Immature natural killer cell (primary cell): ENCODE results near the gene PTPRR. TPM values are rescaled to one million over a fixed set of nuclear protein-coding genes. Genes with fewer than 3 reads are reported as not detected.
A peak's percentile ranks its signal among the peaks of the same experiment; 100 is the strongest.

Source experiments
- DNase-seq, 3 donors: peaks; one replicate each; pipeline ENCODE4 v3.0.0; 2022; ENCODE audit warnings: mixed read lengths in 1 of 3
- H3K27ac Mint-ChIP-seq, 6 donors: one replicate each; pipeline ENCODE4 v1.8.0; 2020; ENCODE audit warnings: mixed read lengths in 6 of 6, mild to moderate bottlenecking in 5 of 6, inconsistent platforms in 4 of 6, moderate library complexity in 3 of 6
- H3K27me3 Mint-ChIP-seq, 3 donors: one replicate each; pipeline ENCODE4 v1.8.0; 2020 to 2021; ENCODE audit warnings: low read depth in 3 of 3, mild to moderate bottlenecking in 3 of 3, mixed read lengths in 3 of 3, moderate library complexity in 3 of 3, inconsistent platforms in 1 of 3
- H3K36me3 Mint-ChIP-seq, 3 donors: one replicate each; pipeline ENCODE4 v1.8.0; 2020; ENCODE audit warnings: mixed read lengths in 3 of 3, inconsistent platforms in 2 of 3, mild to moderate bottlenecking in 2 of 3
- H3K4me1 Mint-ChIP-seq, 2 donors: one replicate each; pipeline ENCODE4 v1.8.0; 2020; ENCODE audit warnings: inconsistent platforms in 2 of 2, mild to moderate bottlenecking in 2 of 2, mixed read lengths in 2 of 2, moderate library complexity in 1 of 2
- H3K4me3 Mint-ChIP-seq, 5 donors: one replicate each; pipeline ENCODE4 v1.8.0; 2020; ENCODE audit warnings: mild to moderate bottlenecking in 5 of 5, mixed read lengths in 5 of 5, inconsistent platforms in 3 of 5, moderate library complexity in 3 of 5
- H3K9me3 Mint-ChIP-seq, 6 donors: one replicate each; pipeline ENCODE4 v1.8.0; 2020; ENCODE audit warnings: mild to moderate bottlenecking in 6 of 6, mixed read lengths in 6 of 6, inconsistent platforms in 4 of 6, moderate library complexity in 3 of 6
- polyA plus RNA-seq, 3 donors: library from polyadenylated mRNA; unstranded; fragments of 300-500 nt; fragmentation: Illumina TruSeq; gene quantifications; one replicate each; pipeline ENCODE4 v1.2.3, GENCODE V29; 2021

PTPRR gene
- polyA plus RNA-seq, 3 donors from 2014 or later: 2.7 to 7.8 (median 3.0) TPM

- no peak for DNase-seq
- H3K27ac Mint-ChIP-seq: no peak overlapping the region
- H3K36me3 Mint-ChIP-seq: no peaks in the 10 kb centered on the region
- H3K27me3 Mint-ChIP-seq: peaks cover 4 to 6% (median 4%) of the 10 kb centered on the region in 3 donors
- no peaks in the 10 kb centered on the region for H3K9me3 Mint-ChIP-seq
- no peaks in the 10 kb centered on the region for H3K4me1 Mint-ChIP-seq
- no peak overlapping the region for H3K4me3 Mint-ChIP-seq
Observed at GRCh38 chr12:70730675-70731180, 189.8 kb downstream of the PTPRR start.

- no peak for DNase-seq
- Mint-ChIP-seq H3K27ac (no peak overlapping the region), H3K4me1 (peaks cover 17 to 22% of the 10 kb centered on the region in 2 donors), H3K36me3 (no peaks in the 10 kb centered on the region), H3K27me3 (peaks cover 0 to 3% (median 0%) of the 10 kb centered on the region in 3 donors), H3K9me3 (no peaks in the 10 kb centered on the region), H3K4me3 (no peak overlapping the region)
Observed at GRCh38 chr12:70724444-70724843, 196.1 kb downstream of the PTPRR start.

- H3K4me3 Mint-ChIP-seq: peak overlapping the region in 1 of 5 donors; percentile 30
- H3K4me1 Mint-ChIP-seq: peaks cover 17 to 22% of the 10 kb centered on the region in 2 donors
- no peaks in the 10 kb centered on the region for H3K36me3 Mint-ChIP-seq
- peak overlapping the region in 4 of 6 donors; percentile 12 to 81 (median 39) for H3K27ac Mint-ChIP-seq
- peak; percentile 24 to 34 (median 29) for DNase-seq
- no peaks in the 10 kb centered on the region for H3K9me3 Mint-ChIP-seq
- peaks cover 0 to 3% (median 2%) of the 10 kb centered on the region in 3 donors for H3K27me3 Mint-ChIP-seq
Observed at GRCh38 chr12:70722584-70723343, 197.8 kb downstream of the PTPRR start.

- H3K9me3 Mint-ChIP-seq: no peaks in the 10 kb centered on the region
- peaks cover 17 to 22% of the 10 kb centered on the region in 2 donors for H3K4me1 Mint-ChIP-seq
- DNase-seq: no peak
- no peak overlapping the region for H3K4me3 Mint-ChIP-seq
- no peaks in the 10 kb centered on the region for H3K36me3 Mint-ChIP-seq
- H3K27me3 Mint-ChIP-seq: peaks cover 0 to 3% (median 2%) of the 10 kb centered on the region in 3 donors
- peak overlapping the region in 2 of 6 donors; percentile 12 to 25 for H3K27ac Mint-ChIP-seq
Observed at GRCh38 chr12:70721656-70722357, 198.7 kb downstream of the PTPRR start.

DNA sequence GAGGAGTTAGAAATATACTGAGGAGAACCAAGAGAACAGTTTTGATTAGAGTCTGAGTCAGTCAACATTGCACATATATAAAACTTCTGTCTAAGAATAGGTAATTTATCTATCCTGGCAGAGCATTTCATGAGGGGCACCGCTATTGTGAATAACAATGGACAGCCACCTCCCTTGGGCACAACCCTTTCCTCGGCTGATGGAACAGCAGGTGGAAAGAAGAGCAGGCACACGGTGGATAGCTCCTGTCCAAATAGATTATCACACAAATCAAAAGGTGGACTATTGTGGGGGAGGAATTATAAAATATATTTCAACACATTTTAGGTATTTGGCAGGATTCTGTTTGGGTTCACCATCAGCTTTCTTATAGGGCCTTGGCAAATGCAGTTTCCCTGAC is 199.3 kb downstream of the PTPRR start:
- Mint-ChIP-seq H3K27ac (peak overlapping the region in 1 of 6 donors; percentile 23), H3K9me3 (no peaks in the 10 kb centered on the region), H3K4me1 (peaks cover 17 to 22% of the 10 kb centered on the region in 2 donors), H3K27me3 (peaks cover 0 to 3% (median 2%) of the 10 kb centered on the region in 3 donors), H3K4me3 (no peak overlapping the region), H3K36me3 (no peaks in the 10 kb centered on the region)
- DNase-seq: no peak

DNA sequence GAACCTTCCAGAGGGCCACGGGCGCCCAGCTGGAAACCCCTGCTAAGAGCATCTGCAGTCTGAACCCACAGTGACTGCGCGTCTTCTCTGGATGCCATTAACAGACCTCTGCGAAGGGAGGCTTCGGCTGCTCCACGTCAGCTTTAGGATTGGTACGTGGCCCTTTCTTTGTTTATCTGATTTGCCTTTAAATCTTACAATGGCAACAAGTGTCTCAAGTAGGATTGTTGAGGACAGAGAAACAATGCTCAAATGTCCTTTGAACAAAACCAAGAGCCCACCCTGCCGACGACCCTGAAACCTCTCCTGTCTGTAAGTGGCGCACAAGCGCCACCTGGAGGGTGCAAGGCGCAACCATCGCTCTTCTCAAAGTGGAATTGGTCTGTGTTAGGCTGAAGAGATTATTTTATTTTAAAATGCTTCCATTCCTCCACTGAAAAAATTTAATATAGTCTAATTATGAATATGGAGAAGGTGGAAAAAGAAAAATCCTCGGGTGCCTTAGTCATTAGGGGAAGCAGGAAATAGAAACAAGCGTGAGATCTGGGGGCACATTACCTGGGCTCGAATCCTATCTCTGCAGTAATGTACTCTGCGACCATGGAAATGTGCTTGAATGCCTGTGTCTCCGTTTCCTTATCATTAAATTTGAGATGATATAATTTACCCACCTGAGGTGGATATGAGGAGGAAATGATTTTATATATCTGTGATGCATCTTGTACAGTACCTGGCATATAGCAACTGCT is 200.7 kb downstream of the PTPRR start:
- peaks cover 2 to 5% (median 3%) of the 10 kb centered on the region in 3 donors for H3K27me3 Mint-ChIP-seq
- peak overlapping the region; percentile 75 to 92 (median 90) for H3K4me3 Mint-ChIP-seq
- no peaks in the 10 kb centered on the region for H3K36me3 Mint-ChIP-seq
- peaks cover 17 to 22% of the 10 kb centered on the region in 2 donors for H3K4me1 Mint-ChIP-seq
- H3K9me3 Mint-ChIP-seq: no peaks in the 10 kb centered on the region
- DNase-seq: peak; percentile 44 to 60 (median 48)
- peak overlapping the region in 5 of 6 donors; percentile 51 to 91 (median 62) for H3K27ac Mint-ChIP-seq

- no peak overlapping the region for H3K27ac Mint-ChIP-seq
- peaks cover 15 to 22% of the 10 kb centered on the region in 2 donors for H3K4me1 Mint-ChIP-seq
- DNase-seq: no peak
- H3K27me3 Mint-ChIP-seq: peaks cover 2 to 6% (median 3%) of the 10 kb centered on the region in 3 donors
- peak overlapping the region in 3 of 5 donors; percentile 6 to 61 (median 49) for H3K4me3 Mint-ChIP-seq
- H3K9me3 Mint-ChIP-seq: no peaks in the 10 kb centered on the region
- H3K36me3 Mint-ChIP-seq: no peaks in the 10 kb centered on the region
Observed at GRCh38 chr12:70719071-70719470, 201.5 kb downstream of the PTPRR start.

DNA sequence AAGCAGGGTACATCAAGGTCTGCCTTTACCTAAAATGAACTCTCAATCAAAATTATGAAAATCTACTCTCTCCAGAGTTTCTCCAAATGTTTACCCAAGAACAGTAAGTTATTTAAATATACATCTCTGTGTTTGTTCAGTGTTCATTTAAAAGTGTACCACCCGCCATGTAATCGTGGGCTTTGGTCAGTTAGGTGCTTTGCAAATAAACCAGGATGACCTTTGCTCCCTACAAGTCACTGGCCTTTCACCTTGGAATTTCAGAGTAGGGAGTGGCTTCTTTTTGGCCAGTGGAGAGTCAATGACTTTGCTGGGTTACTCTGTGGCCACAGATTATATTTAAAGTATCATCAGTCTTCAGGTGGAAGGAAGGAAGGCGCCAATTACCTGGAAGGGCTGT is 208.7 kb downstream of the PTPRR start:
- H3K9me3 Mint-ChIP-seq: no peaks in the 10 kb centered on the region
- H3K4me3 Mint-ChIP-seq: no peak overlapping the region
- no peaks in the 10 kb centered on the region for H3K36me3 Mint-ChIP-seq
- no peak for DNase-seq
- H3K27ac Mint-ChIP-seq: no peak overlapping the region
- H3K4me1 Mint-ChIP-seq: no peaks in the 10 kb centered on the region
- peaks cover 0 to 12% (median 7%) of the 10 kb centered on the region in 3 donors for H3K27me3 Mint-ChIP-seq

- Mint-ChIP-seq H3K9me3 (no peaks in the 10 kb centered on the region), H3K27ac (no peak overlapping the region), H3K36me3 (no peaks in the 10 kb centered on the region), H3K4me1 (no peaks in the 10 kb centered on the region), H3K27me3 (peaks cover 0 to 12% (median 11%) of the 10 kb centered on the region in 3 donors), H3K4me3 (no peak overlapping the region)
- DNase-seq: no peak
Observed at GRCh38 chr12:70709022-70709421, 211.5 kb downstream of the PTPRR start.

DNA sequence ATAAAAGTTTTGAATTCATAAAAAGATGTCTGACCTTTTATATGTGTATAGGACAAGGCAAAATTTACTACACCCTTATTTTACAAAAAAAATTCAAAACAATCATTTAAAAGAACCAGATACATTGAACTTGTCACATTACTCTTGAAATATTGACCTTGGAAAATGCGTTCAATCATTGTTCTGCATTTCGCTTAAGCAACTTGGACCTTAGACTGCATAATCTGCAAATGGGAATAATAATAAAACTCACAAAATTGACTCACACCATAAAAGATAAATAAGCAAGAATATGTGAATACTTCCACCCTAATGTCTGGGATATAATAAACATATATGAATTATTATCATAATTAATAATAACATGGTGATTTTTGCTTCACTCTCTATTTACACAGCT is 213.9 kb downstream of the PTPRR start:
- Mint-ChIP-seq H3K4me1 (no peaks in the 10 kb centered on the region), H3K9me3 (peaks cover 0 to 5% (median 0%) of the 10 kb centered on the region in 6 donors), H3K27me3 (peaks cover 3 to 14% (median 9%) of the 10 kb centered on the region in 3 donors), H3K27ac (no peak overlapping the region), H3K4me3 (no peak overlapping the region), H3K36me3 (no peaks in the 10 kb centered on the region)
- no peak for DNase-seq

DNA sequence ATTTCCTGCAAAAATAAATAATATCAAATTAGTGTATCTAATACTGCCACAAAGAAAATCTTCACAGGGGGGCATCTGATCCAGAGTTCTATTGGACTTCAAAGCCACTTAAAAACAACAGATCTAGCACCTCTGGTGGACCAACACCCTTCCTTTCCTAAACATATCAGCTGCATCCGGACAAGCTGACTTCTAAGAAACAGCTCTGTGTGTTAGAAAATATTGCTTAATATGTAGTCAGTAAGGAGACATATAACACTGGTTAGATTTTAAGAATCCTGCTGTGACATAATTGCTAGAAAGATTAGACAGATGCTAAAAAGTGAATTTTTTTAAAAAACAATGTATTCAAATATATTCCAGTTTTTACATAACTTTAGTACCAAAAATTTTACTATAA is 222.2 kb downstream of the PTPRR start:
- Mint-ChIP-seq H3K9me3 (peaks cover 0 to 2% (median 0%) of the 10 kb centered on the region in 6 donors), H3K4me3 (peak overlapping the region; percentile 40 to 54 (median 44)), H3K27me3 (peaks cover 0 to 3% (median 2%) of the 10 kb centered on the region in 3 donors), H3K36me3 (no peaks in the 10 kb centered on the region), H3K27ac (peak overlapping the region in 4 of 6 donors; percentile 11 to 58 (median 40)), H3K4me1 (peaks cover 25 to 28% of the 10 kb centered on the region in 2 donors)
- peak in 1 of 3 donors; percentile 10 for DNase-seq

GRCh38 chr12:70695361-70696023 is 225.0 kb downstream of the PTPRR start:
- H3K4me3 Mint-ChIP-seq: no peak overlapping the region
- H3K27ac Mint-ChIP-seq: no peak overlapping the region
- H3K27me3 Mint-ChIP-seq: no peaks in the 10 kb centered on the region
- peaks cover 0 to 4% (median 0%) of the 10 kb centered on the region in 6 donors for H3K9me3 Mint-ChIP-seq
- no peak for DNase-seq
- H3K36me3 Mint-ChIP-seq: no peaks in the 10 kb centered on the region
- peaks cover 29 to 32% of the 10 kb centered on the region in 2 donors for H3K4me1 Mint-ChIP-seq
